ENCODE data around the gene UBE2L5.

The UBE2L5 gene

GRCh38 chr13:30465343-30465592, 43.0 kb downstream of the UBE2L5 start:
- Histone ChIP-seq H3K27me3 (ENCODE audit: low read depth, low read length) (no peaks in the 10 kb centered on the region), H3K4me1 (ENCODE audit: control insufficient read depth in 1 of 2, insufficient read depth in 2 of 2, low read length in 2 of 2) (peaks cover 0 to 29% of the 10 kb centered on the region in 2 donors), H3K36me3 (ENCODE audit: control insufficient read depth in 1 of 2, insufficient read depth in 2 of 2, low read length in 2 of 2) (peaks cover 0 to 14% of the 10 kb centered on the region in 2 donors), H3K9me3 (ENCODE audit: control insufficient read depth in 1 of 2, low read length in 2 of 2) (no peaks in the 10 kb centered on the region), H3K27ac (ENCODE audit: low read length) (peak overlapping the region; percentile 79), H3K4me3 (ENCODE audit: low read depth in 1 of 2, low read length in 2 of 2) (peak overlapping the region; percentile 52 to 78)

- peaks cover 0 to 14% of the 10 kb centered on the region in 2 donors for H3K36me3 ChIP-seq (ENCODE audit: control insufficient read depth in 1 of 2, insufficient read depth in 2 of 2, low read length in 2 of 2)
- H3K27ac ChIP-seq (ENCODE audit: low read length): peak within 1 kb of the TSS; percentile 79
- peaks cover 0 to 29% of the 10 kb centered on the region in 2 donors for H3K4me1 ChIP-seq (ENCODE audit: control insufficient read depth in 1 of 2, insufficient read depth in 2 of 2, low read length in 2 of 2)
- H3K4me3 ChIP-seq (ENCODE audit: low read depth in 1 of 2, low read length in 2 of 2): peak within 1 kb of the TSS; percentile 52 to 78
- no peaks in the 10 kb centered on the region for H3K9me3 ChIP-seq (ENCODE audit: control insufficient read depth in 1 of 2, low read length in 2 of 2)
- H3K27me3 ChIP-seq (ENCODE audit: low read depth, low read length): no peaks in the 10 kb centered on the region
These were observed 43.5 kb downstream of the UBE2L5 start, which contains the start of gene HMGB1 for GRCh38 chr13:30465593-30466357. Gene HMGB1, minus strand, starts transcription at chr13:30465936. Its CDS starts 2,256 bp downstream, at chr13:30463680.

GRCh38 chr13:30466358-30466714, 44.0 kb downstream of the UBE2L5 start:
- Histone ChIP-seq H3K9me3 (ENCODE audit: control insufficient read depth in 1 of 2, low read length in 2 of 2) (no peaks in the 10 kb centered on the region), H3K4me3 (ENCODE audit: low read depth in 1 of 2, low read length in 2 of 2) (peak overlapping the region; percentile 52 to 78), H3K27ac (ENCODE audit: low read length) (no peak overlapping the region), H3K36me3 (ENCODE audit: control insufficient read depth in 1 of 2, insufficient read depth in 2 of 2, low read length in 2 of 2) (peaks cover 0 to 13% of the 10 kb centered on the region in 2 donors), H3K27me3 (ENCODE audit: low read depth, low read length) (no peaks in the 10 kb centered on the region), H3K4me1 (ENCODE audit: control insufficient read depth in 1 of 2, insufficient read depth in 2 of 2, low read length in 2 of 2) (peaks cover 0 to 27% of the 10 kb centered on the region in 2 donors)

GRCh38 chr13:30466841-30467252, 44.6 kb downstream of the UBE2L5 start:
- H3K9me3 ChIP-seq (ENCODE audit: control insufficient read depth in 1 of 2, low read length in 2 of 2): no peaks in the 10 kb centered on the region
- H3K27ac ChIP-seq (ENCODE audit: low read length): no peak overlapping the region
- peaks cover 0 to 10% of the 10 kb centered on the region in 2 donors for H3K36me3 ChIP-seq (ENCODE audit: control insufficient read depth in 1 of 2, insufficient read depth in 2 of 2, low read length in 2 of 2)
- H3K27me3 ChIP-seq (ENCODE audit: low read depth, low read length): no peaks in the 10 kb centered on the region
- H3K4me1 ChIP-seq (ENCODE audit: control insufficient read depth in 1 of 2, insufficient read depth in 2 of 2, low read length in 2 of 2): peaks cover 0 to 23% of the 10 kb centered on the region in 2 donors
- no peak overlapping the region for H3K4me3 ChIP-seq (ENCODE audit: low read depth in 1 of 2, low read length in 2 of 2)

GRCh38 chr13:30473675-30474074, 51.4 kb downstream of the UBE2L5 start:
- Histone ChIP-seq H3K36me3 (ENCODE audit: control insufficient read depth in 1 of 2, insufficient read depth in 2 of 2, low read length in 2 of 2) (no peaks in the 10 kb centered on the region), H3K4me3 (ENCODE audit: low read depth in 1 of 2, low read length in 2 of 2) (no peak overlapping the region), H3K9me3 (ENCODE audit: control insufficient read depth in 1 of 2, low read length in 2 of 2) (no peaks in the 10 kb centered on the region), H3K27ac (ENCODE audit: low read length) (no peak overlapping the region), H3K27me3 (ENCODE audit: low read depth, low read length) (no peaks in the 10 kb centered on the region), H3K4me1 (ENCODE audit: control insufficient read depth in 1 of 2, insufficient read depth in 2 of 2, low read length in 2 of 2) (no peaks in the 10 kb centered on the region)

- Histone ChIP-seq H3K27me3 (ENCODE audit: low read depth, low read length) (no peaks in the 10 kb centered on the region), H3K27ac (ENCODE audit: low read length) (no peak overlapping the region), H3K4me3 (ENCODE audit: low read depth in 1 of 2, low read length in 2 of 2) (no peak overlapping the region), H3K9me3 (ENCODE audit: control insufficient read depth in 1 of 2, low read length in 2 of 2) (no peaks in the 10 kb centered on the region), H3K4me1 (ENCODE audit: control insufficient read depth in 1 of 2, insufficient read depth in 2 of 2, low read length in 2 of 2) (no peaks in the 10 kb centered on the region), H3K36me3 (ENCODE audit: control insufficient read depth in 1 of 2, insufficient read depth in 2 of 2, low read length in 2 of 2) (no peaks in the 10 kb centered on the region)
These were observed 55.3 kb downstream of the UBE2L5 start for GRCh38 chr13:30477346-30478195.

Measured in muscle layer of duodenum (tissue), 2 donors.